CD4-positive, alpha-beta T cell treated with Interleukin-6 for 4 hours (primary cell): ENCODE results near the gene MED13.

ENCODE experiments used
- DNase-seq: peaks from one replicate; pipeline ENCODE4 v3.0.0-alpha.2; 2020; ENCODE audit warnings: mixed read lengths

MED13 gene

GRCh38 chr17:62064791-62065563 is at the start of gene MED13:
Gene MED13 (minus strand): TSS chr17:62065278. CDS start chr17:62065205, 73 bp downstream.
- peak; percentile 68 for DNase-seq

GRCh38 chr17:62112229-62112628 is 47.2 kb upstream of the MED13 start:
- no peak for DNase-seq

GRCh38 chr17:62111562-62112171 is 46.6 kb upstream of the MED13 start:
- no peak for DNase-seq

DNA sequence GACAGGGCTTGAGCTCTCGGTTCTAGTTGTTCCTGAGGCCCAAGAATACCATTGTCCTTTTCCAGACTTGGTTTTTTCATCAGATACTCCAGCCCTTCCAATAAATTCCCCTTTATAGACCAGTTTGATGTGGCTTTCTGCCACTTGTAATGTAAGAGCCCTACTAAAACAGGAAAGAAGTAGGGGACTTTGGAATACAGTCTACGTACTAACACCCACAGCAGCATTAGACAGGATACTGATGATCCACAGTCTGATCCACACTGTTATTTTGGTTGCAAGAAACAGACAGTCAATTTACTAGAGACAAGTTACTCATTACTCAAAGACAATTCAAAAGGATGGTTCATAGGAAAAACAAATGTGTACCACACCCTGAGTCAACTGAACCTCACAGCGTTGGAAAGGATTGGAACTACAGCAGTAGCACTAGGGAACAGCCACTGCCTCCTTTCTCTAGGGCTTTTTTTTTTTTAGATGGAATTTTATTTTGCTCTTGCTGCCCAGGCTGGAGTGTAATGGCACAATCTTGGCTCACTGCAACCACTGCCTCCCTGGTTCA is 45.9 kb upstream of the MED13 start:
- DNase-seq: no peak

- DNase-seq: no peak
Observed at GRCh38 chr17:62109924-62110323, 44.8 kb upstream of the MED13 start.

- peak; percentile 29 for DNase-seq
Observed at GRCh38 chr17:62109378-62109902, 44.4 kb upstream of the MED13 start.

- no peak for DNase-seq
Observed at GRCh38 chr17:62105861-62106260, 40.8 kb upstream of the MED13 start.

DNA sequence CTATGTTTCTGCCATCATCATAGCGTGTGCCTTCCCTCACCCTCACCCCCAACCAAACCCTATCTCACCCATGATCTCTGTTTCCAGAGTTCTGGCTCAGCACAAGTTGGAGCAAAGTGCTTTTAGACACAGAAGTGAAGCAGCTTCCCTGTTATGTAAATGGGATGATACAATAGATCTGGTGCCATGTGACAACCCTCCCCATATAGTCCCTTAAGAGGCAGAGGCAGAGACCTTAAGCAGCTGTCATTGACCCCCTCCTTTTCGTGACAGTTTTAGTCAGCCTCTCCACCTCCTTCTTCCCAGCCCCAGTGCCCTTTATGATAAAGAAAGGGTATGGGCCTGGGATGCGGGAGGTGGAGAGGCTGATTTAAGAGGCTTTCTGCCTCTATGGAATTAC is 40.3 kb upstream of the MED13 start:
- DNase-seq: no peak

- DNase-seq: no peak
Observed at GRCh38 chr17:62101515-62101914, 36.4 kb upstream of the MED13 start.

GRCh38 chr17:62101090-62101489 is 36.0 kb upstream of the MED13 start:
- DNase-seq: no peak

GRCh38 chr17:62100055-62100454 is 35.0 kb upstream of the MED13 start:
- DNase-seq: no peak

GRCh38 chr17:62099532-62099931 is 34.5 kb upstream of the MED13 start:
- DNase-seq: no peak

GRCh38 chr17:62098623-62099231 is 33.6 kb upstream of the MED13 start:
- no peak for DNase-seq

GRCh38 chr17:62096401-62096670 is 31.3 kb upstream of the MED13 start:
- DNase-seq: no peak

- no peak for DNase-seq
Observed at GRCh38 chr17:62094175-62094574, 29.1 kb upstream of the MED13 start.

DNA sequence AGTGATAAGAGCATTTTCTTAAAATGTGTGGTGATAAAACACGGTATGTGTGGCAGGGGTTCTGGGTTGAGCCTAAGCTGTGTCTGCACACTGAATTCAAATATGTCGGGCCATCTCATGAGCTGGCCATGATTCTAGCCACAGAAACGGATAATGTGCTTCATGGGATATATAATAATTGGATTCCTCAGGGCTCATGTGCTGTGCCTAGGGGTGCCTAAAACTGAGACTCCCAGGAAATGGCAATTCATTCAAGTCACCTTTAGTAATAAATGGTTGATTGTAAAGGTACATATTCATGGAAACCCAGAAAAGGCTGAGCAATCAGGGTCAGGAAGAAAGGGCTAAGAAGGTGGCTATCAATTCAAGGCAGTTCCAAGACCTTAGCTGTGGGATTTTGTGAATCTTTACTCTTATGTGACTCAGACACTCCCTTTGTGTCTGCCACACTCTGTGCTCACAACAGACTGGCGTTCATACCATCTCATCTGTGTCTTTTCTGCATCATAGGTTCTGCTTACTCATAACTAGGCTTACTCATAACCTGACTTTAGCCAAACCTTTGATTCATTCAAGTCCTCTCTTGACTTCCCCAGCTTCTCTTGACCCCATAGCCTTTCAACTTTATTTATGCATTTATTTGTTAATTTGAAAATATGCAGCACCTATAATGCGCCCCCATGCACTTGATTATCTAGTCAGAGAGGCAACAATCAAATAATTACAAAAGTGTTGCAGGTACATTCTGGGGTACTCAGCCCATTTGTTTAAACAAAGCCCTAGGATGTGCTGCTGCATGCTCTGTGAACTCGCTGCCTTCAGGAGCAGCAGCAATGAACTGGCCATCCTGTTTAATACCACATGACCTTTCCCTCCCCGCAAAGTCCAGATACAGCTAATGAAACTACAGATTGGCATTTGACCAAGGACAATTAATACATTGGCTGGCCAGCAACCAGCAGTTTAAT is 28.4 kb upstream of the MED13 start:
- DNase-seq: no peak

DNA sequence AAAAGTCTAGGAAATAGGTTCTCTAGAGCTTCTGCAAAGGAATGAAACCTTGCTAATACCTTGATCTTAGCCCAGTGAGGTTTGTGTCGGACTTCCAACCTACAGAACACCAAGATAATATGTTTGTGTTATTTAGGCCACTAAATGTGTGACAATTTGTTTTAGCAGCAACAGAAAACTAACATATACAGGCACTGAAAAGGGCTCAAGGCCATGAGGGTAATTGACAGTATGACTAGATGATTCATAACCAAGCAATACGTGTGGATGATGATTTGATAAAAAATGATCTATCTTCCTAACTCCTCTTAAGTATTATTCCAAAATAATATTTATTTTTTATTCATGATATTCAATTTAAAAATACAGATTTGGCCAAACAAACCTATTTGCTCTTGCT is 27.7 kb upstream of the MED13 start:
- DNase-seq: no peak

DNA sequence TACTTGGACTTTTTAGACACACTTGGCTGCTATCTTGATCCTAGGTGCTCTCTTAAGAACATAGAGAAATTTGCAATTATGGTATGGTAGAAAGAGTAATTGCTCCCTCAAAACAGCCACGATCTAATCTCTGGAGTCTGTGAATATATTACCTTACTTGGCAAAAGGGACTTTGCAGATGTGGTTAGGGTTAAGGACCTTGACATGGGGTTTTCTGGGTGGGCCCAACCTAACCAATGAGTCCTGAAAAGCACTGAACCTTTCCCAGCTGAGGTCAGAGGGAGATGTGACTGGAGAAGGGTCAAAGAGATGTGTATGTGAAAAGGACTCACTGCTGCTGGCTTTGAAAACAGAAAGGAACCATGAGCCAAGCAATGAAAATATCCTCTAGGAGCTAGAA is 26.7 kb upstream of the MED13 start:
- no peak for DNase-seq

DNA sequence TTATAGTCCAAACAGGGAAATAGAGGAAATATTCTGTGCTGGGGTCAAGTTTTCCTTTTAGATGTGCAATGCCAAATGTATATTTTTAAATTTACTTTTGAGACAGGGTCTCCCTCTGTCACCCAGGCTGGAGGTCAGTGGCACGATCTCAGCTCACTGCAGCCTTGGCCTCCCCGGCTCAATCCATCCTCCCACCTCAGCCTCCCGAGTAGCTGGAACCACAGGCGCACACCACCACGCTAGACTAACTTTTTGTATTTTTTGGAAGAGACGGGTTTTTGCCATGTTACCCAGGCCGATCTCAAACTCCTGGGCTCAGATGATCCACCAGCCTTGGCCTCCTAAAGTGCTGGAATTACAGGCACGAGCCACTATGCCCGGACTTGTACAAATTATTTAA is 25.8 kb upstream of the MED13 start:
- no peak for DNase-seq

DNA sequence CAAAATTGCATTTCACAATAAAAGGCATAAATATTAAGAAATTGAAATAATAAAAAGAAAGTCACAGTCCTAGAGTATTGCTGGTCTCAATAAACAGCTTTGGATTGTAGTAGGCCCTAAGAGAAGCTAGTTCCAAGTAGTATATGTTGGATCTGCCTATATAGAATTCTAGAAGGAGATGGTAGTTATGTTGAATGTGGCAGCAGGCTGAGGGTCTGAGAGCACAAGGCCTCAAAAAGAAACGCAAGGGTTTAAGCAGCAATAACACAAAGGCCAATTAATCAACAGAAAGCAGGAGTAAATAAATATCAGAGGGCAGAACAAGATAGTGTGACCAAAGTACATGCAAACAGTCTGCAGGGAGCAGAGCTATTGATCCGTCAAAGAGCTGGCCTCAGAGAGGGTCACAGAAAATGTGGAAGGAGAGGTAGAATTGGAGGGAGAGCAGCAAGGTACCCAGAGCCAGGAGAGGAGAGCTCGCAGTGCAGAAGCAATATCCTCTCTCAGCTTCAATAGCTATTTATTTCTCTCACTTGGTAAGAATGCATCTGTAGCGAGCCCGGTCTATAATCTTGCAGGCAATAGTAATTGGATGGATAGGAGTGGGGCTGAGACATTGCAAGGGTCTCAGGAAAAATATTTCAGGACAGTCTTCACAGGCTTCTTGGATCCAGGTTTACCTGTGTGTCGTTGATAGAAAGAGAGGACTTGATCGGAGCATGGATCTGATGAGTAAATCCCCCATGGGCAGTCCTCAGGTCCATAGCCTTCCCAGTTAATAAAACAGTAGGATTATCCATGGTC is 25.1 kb upstream of the MED13 start:
- no peak for DNase-seq

- no peak for DNase-seq
Observed at GRCh38 chr17:62089334-62089733, 24.3 kb upstream of the MED13 start.

DNA sequence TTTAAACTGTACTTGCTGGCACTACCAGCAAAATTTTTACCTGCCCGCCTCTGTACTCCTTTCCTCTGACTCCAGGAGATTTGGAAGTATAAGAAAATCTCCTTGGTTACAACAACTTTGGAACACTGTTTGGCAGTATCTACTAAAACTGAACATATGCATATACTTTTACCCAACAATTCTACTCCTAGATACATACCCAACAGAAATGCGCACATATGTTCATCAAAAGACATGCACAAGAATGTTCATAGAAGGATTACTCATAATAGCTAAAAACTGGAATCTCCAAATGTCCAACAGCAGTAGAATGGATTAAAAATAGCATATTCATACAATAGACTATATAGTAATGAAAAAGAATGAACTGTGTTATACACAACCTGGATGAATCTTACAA is 21.7 kb upstream of the MED13 start:
- DNase-seq: no peak
